Neuronal stem cell (in vitro differentiated cells): Measurements from ENCODE around the gene BABAM2.

ENCODE experiments used
- DNase-seq: peaks from one replicate; pipeline ENCODE4 v3.0.0-alpha.2; 2013; ENCODE audit warnings: low spot score
- H2AFZ ChIP-seq: one replicate; pipeline ENCODE4 v1.6.1; 2013; ENCODE audit warnings: mild to moderate bottlenecking, low read length, inconsistent platforms
- H2AK5ac ChIP-seq: 2 replicates; pipeline ENCODE4 v1.6.1; 2013; ENCODE audit warnings: low read depth, mild to moderate bottlenecking, inconsistent platforms, low read length, moderate library complexity, mixed read lengths
- H2BK120ac ChIP-seq: 2 replicates; pipeline ENCODE4 v1.6.1; 2013; ENCODE audit warnings: low read depth, mild to moderate bottlenecking, inconsistent platforms, low read length, moderate library complexity, mixed read lengths
- H2BK12ac ChIP-seq: one replicate; pipeline ENCODE4 v1.6.1; 2013; ENCODE audit warnings: low read length, inconsistent platforms
- H2BK15ac ChIP-seq: 2 replicates; pipeline ENCODE4 v1.6.1; 2013; ENCODE audit warnings: mild to moderate bottlenecking, low read length, inconsistent platforms, mixed read lengths
- H2BK5ac ChIP-seq: one replicate; pipeline ENCODE4 v1.6.1; 2013; ENCODE audit warnings: inconsistent platforms, mild to moderate bottlenecking, low read length, moderate library complexity
- H3K14ac ChIP-seq: one replicate; pipeline ENCODE4 v1.6.1; 2013; ENCODE audit warnings: low read length, inconsistent platforms
- H3K18ac ChIP-seq: 2 replicates; pipeline ENCODE4 v1.6.1; 2013; ENCODE audit warnings: low read length, inconsistent platforms
- H3K23ac ChIP-seq: 2 replicates; pipeline ENCODE4 v1.6.1; 2013; ENCODE audit warnings: low read depth, mild to moderate bottlenecking, mixed read lengths, low read length, inconsistent platforms; ENCODE audit not compliant: poor library complexity
- H3K27ac ChIP-seq: replicated peaks from 3 replicates; pipeline ENCODE4 v1.5.1; 2013; ENCODE audit warnings: low read length, inconsistent platforms
- H3K27me3 ChIP-seq, 3 experiments: 2 replicates each; pipeline ENCODE4 v1.6.1; 2013; ENCODE audit warnings: low read length in 3 of 3, mild to moderate bottlenecking in 2 of 3, inconsistent platforms in 1 of 3, low read depth in 1 of 3, mixed read lengths in 1 of 3, moderate library complexity in 1 of 3; ENCODE audit not compliant: control insufficient read depth in 3 of 3, insufficient read depth in 3 of 3
- H3K36me3 ChIP-seq, 2 donors: replicated peaks in 1 of 2; 2 replicates each; pipeline ENCODE4 v1.6.1; 2013; ENCODE audit warnings: low read length in 2 of 2; ENCODE audit not compliant: control insufficient read depth in 2 of 2, insufficient read depth in 2 of 2
- H3K4ac ChIP-seq: 2 replicates; pipeline ENCODE4 v1.6.1; 2013; ENCODE audit warnings: inconsistent platforms, mild to moderate bottlenecking, low read length, moderate library complexity
- H3K4me1 ChIP-seq, 2 donors: 1 replicate in 1 of 2; 2 replicates in 1 of 2; pipeline ENCODE4 v1.6.1; 2013; ENCODE audit warnings: low read length in 2 of 2, low read depth in 1 of 2; ENCODE audit not compliant: control insufficient read depth in 2 of 2, insufficient read depth in 1 of 2
- H3K4me2 ChIP-seq: one replicate; pipeline ENCODE4 v1.6.1; 2013; ENCODE audit warnings: mild to moderate bottlenecking, low read length, inconsistent platforms; ENCODE audit not compliant: insufficient read depth, poor library complexity, severe bottlenecking
- H3K4me3 ChIP-seq, 2 donors: 2 replicates each; pipeline ENCODE4 v1.5.1; 2013; ENCODE audit warnings: low read length in 2 of 2, mild to moderate bottlenecking in 2 of 2, inconsistent platforms in 1 of 2, moderate library complexity in 1 of 2
- H3K79me1 ChIP-seq: one replicate; pipeline ENCODE4 v1.6.1; 2013; ENCODE audit warnings: low read depth, mild to moderate bottlenecking, inconsistent platforms, low read length, moderate library complexity
- H3K9ac ChIP-seq: one replicate; pipeline ENCODE4 v1.6.1; 2013; ENCODE audit warnings: mild to moderate bottlenecking, low read depth, low read length, inconsistent platforms; ENCODE audit not compliant: poor library complexity
- H3K9me3 ChIP-seq, 2 donors: replicated peaks in 1 of 2; 2 replicates each; pipeline versions ENCODE3 to v1.6.1; 2013; ENCODE audit warnings: low read length in 2 of 2, mild to moderate bottlenecking in 2 of 2, inconsistent platforms in 1 of 2, low read depth in 1 of 2, mixed read lengths in 1 of 2, moderate library complexity in 1 of 2; ENCODE audit not compliant: control insufficient read depth in 2 of 2, insufficient read depth in 1 of 2
- H4K8ac ChIP-seq: one replicate; pipeline ENCODE4 v1.6.1; 2013; ENCODE audit warnings: low read depth, mild to moderate bottlenecking, inconsistent platforms, low read length, moderate library complexity
- H4K91ac ChIP-seq: one replicate; pipeline ENCODE4 v1.6.1; 2013; ENCODE audit warnings: low read length, low read depth, mild to moderate bottlenecking, inconsistent platforms; ENCODE audit not compliant: poor library complexity
- WGBS, 2 donors: extraction: QIAGEN DNeasy Blood & Tissue Kit; methylation state at CpG; one replicate each; pipeline ENCODE4 v1.1.7; 2013; ENCODE audit warnings: missing lambda C conversion rate in 2 of 2, mixed read lengths in 1 of 2; ENCODE audit not compliant: insufficient read length in 2 of 2, insufficient replicate concordance in 1 of 2; ENCODE audit errors: extremely low coverage in 2 of 2; 5-methylcytosine and 5-hydroxymethylcytosine counted together

BABAM2 gene

DNA sequence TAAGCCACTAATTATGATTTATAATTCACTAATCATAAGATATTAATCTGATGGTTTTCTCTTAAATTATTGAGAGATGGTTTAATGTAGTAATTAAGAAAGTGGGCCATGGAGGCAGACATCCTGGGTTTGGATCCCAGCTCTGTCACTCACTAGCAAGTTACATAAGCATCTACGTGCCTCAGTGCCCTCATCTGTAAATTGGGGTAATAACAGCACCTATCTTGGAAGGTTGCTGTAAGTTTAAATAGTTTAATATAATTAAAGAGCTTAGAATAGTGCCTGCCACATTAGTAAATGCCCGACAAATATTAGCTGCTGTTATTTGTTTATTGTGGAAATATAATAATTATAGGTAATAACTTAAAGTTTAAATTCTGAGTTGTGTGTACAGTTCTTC lies 30.9 kb downstream of the BABAM2 start:
- H3K4me3 ChIP-seq = no peak overlapping the region
- H4K91ac ChIP-seq = no peak overlapping the region
- H3K4me1 ChIP-seq = no peaks in the 10 kb centered on the region
- H3K79me1 ChIP-seq = peaks cover 3% of the 10 kb centered on the region
- H3K9ac ChIP-seq = no peak overlapping the region
- no peaks in the 10 kb centered on the region for H3K9me3 ChIP-seq
- H2BK5ac ChIP-seq = no peak overlapping the region
- H2BK12ac ChIP-seq = no peak overlapping the region
- no CpG with 5 or more reads among the region's 2 CpGs for WGBS, 2 donors
- no peak overlapping the region for H2AK5ac ChIP-seq
- no peak overlapping the region for H3K23ac ChIP-seq
- DNase-seq = no peak
- H3K18ac ChIP-seq = no peak overlapping the region
- H2AFZ ChIP-seq = no peak overlapping the region
- no peak overlapping the region for H3K4ac ChIP-seq
- H2BK15ac ChIP-seq = no peak overlapping the region
- no peak overlapping the region for H2BK120ac ChIP-seq
- H4K8ac ChIP-seq = no peak overlapping the region
- H3K27me3 ChIP-seq = no peaks in the 10 kb centered on the region
- H3K36me3 ChIP-seq = no peaks in the 10 kb centered on the region
- no peak overlapping the region for H3K4me2 ChIP-seq
- H3K14ac ChIP-seq = no peak overlapping the region
- H3K27ac ChIP-seq = no peak overlapping the region

DNA sequence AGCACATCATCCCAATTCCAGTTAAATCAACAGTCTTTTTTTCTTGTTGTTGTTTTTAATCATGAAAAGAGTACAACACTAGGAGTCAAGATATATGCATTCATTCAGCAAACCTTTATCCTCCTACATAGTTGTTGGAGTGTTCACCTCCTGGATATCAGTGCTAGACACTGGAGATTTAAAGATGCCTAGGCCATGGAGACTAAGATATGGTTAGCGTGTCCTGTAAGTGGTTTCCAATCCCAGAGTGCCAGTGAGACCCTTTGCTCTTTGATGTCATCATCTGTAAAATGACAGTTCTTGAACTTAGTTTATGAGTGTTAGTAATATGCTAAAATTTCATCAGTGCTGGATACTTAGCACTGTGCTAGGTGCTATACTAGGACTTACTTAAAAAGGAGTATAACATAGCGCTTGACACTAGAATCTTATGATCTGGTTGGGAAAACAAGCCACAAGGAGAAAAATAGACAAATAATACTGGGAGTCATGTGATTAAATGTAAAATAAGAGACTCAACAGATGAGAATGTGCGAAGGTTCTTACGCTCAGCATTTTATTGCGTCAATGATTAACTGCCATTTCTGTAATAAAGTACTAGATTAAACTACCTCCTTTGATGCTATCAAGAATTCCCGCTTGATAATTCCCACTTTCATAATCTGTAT lies 31.5 kb downstream of the BABAM2 start:
- H3K36me3 ChIP-seq = no peaks in the 10 kb centered on the region
- no peak overlapping the region for H4K8ac ChIP-seq
- no peak overlapping the region for H2AFZ ChIP-seq
- no peaks in the 10 kb centered on the region for H3K9me3 ChIP-seq
- no CpG with 5 or more reads among the region's 6 CpGs for WGBS, 2 donors
- no peak for DNase-seq
- no peak overlapping the region for H3K18ac ChIP-seq
- H3K4ac ChIP-seq = no peak overlapping the region
- no peaks in the 10 kb centered on the region for H3K4me1 ChIP-seq
- H2BK15ac ChIP-seq = no peak overlapping the region
- no peak overlapping the region for H3K4me2 ChIP-seq
- H3K27me3 ChIP-seq = no peaks in the 10 kb centered on the region
- no peak overlapping the region for H3K27ac ChIP-seq
- H4K91ac ChIP-seq = no peak overlapping the region
- H3K9ac ChIP-seq = no peak overlapping the region
- H3K23ac ChIP-seq = no peak overlapping the region
- no peak overlapping the region for H2AK5ac ChIP-seq
- H3K14ac ChIP-seq = no peak overlapping the region
- H2BK120ac ChIP-seq = no peak overlapping the region
- H3K4me3 ChIP-seq = no peak overlapping the region
- no peak overlapping the region for H2BK5ac ChIP-seq
- H2BK12ac ChIP-seq = no peak overlapping the region
- H3K79me1 ChIP-seq = peaks cover 3% of the 10 kb centered on the region

DNA sequence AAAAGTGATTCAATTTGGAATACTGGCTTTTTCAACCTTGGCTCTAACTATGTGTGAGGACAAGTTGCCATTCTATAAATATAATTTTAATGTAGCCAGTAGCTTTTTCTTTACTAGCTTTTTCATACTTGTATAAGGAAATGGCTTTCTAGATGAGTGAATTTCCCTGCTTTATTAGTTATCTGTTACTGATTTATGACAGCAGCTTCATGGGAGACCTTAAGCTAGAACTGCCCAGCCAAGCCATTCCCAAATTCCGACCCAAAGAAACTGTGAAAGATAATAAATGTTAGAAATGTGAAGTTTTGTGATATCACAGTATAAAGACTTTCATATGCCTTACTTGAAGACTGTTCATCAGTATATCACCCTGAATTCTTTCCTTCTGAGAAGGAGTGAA lies 32.3 kb downstream of the BABAM2 start:
- no peak overlapping the region for H3K23ac ChIP-seq
- H3K36me3 ChIP-seq = no peaks in the 10 kb centered on the region
- no CpG with 5 or more reads among the region's 1 CpG for WGBS, 2 donors
- no peaks in the 10 kb centered on the region for H3K9me3 ChIP-seq
- no peak overlapping the region for H3K27ac ChIP-seq
- no peak overlapping the region for H2BK15ac ChIP-seq
- H3K9ac ChIP-seq = no peak overlapping the region
- no peak overlapping the region for H2AK5ac ChIP-seq
- H2AFZ ChIP-seq = no peak overlapping the region
- no peak overlapping the region for H4K8ac ChIP-seq
- H3K4me1 ChIP-seq = no peaks in the 10 kb centered on the region
- H3K4me2 ChIP-seq = no peak overlapping the region
- no peak overlapping the region for H3K14ac ChIP-seq
- DNase-seq = no peak
- H2BK5ac ChIP-seq = no peak overlapping the region
- no peak overlapping the region for H3K4me3 ChIP-seq
- H2BK12ac ChIP-seq = no peak overlapping the region
- H3K4ac ChIP-seq = no peak overlapping the region
- H3K79me1 ChIP-seq = peaks cover 3% of the 10 kb centered on the region
- no peak overlapping the region for H3K18ac ChIP-seq
- no peak overlapping the region for H2BK120ac ChIP-seq
- no peaks in the 10 kb centered on the region for H3K27me3 ChIP-seq
- H4K91ac ChIP-seq = no peak overlapping the region

DNA sequence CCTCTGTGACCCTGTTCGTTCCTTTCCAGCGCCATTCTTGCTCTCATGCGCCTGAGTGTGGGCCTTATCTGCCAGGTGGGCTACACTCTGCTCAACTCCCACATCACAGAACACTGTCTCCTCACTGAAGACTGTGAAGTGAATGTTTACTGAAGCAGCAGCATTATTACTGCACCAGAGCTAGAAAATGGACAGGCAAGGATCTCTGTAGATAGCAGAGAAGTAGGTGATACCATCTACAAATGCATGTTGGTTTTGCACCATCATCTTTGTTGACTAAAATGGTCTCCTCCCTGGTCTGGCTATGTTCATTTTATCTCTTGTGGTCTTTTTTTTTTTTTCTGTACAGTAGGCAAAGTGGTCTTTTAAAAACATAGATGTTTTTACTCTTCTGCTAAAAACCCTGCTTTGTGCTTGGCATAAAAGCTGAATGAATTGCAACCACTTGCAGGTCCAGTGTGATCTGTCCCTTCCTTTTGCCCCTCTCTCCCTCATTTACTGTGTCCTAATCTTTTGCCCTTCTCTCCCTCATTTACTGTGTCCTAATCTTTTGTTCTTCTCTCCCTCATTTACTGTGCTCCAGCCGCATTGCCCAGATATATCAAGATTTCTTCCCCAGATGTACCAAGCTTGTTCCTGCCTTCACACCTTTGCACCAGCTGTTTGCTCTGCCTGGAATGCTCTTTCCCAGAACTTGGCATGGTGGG lies 35.4 kb downstream of the BABAM2 start:
- H3K36me3 ChIP-seq = peaks cover 0 to 9% of the 10 kb centered on the region in 2 donors
- no peak overlapping the region for H3K4me2 ChIP-seq
- H3K23ac ChIP-seq = no peak overlapping the region
- no peak for DNase-seq
- no peak overlapping the region for H2BK5ac ChIP-seq
- H3K4me1 ChIP-seq = no peaks in the 10 kb centered on the region
- H2AFZ ChIP-seq = no peak overlapping the region
- no peaks in the 10 kb centered on the region for H3K27me3 ChIP-seq
- no peak overlapping the region for H3K4ac ChIP-seq
- no peak overlapping the region for H3K18ac ChIP-seq
- WGBS, 2 donors = no CpG with 5 or more reads among the region's 4 CpGs
- no peak overlapping the region for H2AK5ac ChIP-seq
- H2BK12ac ChIP-seq = no peak overlapping the region
- H4K91ac ChIP-seq = no peak overlapping the region
- H3K27ac ChIP-seq = no peak overlapping the region
- H3K9ac ChIP-seq = peak overlapping the region; percentile 9
- H3K14ac ChIP-seq = peak overlapping the region; percentile 25
- no peak overlapping the region for H4K8ac ChIP-seq
- H3K9me3 ChIP-seq = no peaks in the 10 kb centered on the region
- H3K79me1 ChIP-seq = no peaks in the 10 kb centered on the region
- H2BK15ac ChIP-seq = no peak overlapping the region
- no peak overlapping the region for H3K4me3 ChIP-seq
- no peak overlapping the region for H2BK120ac ChIP-seq
